ENCODE measurements around the gene KCNK16. TPM values are rescaled to one million over a fixed set of nuclear protein-coding genes. Genes with fewer than 3 reads are reported as not detected.

The KCNK16 gene
- total and polyA plus RNA-seq, 2 of the 8 experiments (the other 6 are each of a cell fraction or from before 2014, with no cell fraction given), result not detected

DNA sequence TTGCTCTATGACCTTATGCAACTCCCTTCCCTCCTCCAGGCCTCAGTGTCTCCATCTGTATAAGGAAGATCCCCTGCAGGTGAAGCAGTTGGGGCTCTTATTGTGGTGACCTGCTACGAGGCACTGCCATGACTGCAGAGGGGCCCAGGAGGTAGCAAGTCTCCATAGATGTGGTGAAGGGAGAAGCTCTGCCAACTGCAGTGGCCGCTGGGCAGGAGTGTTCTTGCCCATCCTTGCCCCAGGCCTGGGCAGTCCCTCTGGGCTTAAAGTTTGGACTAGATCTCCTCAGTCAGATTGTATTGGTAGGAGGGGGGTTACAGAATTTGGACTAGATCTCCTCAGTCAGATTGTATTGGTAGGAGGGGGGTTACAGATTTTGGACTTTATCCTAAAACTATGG lies 20.5 kb downstream of the KCNK16 start:
- no peaks in the 10 kb centered on the region for H3K36me3 ChIP-seq (ENCODE audit: control insufficient read depth in 2 of 4, insufficient read depth in 4 of 4, low read length in 3 of 4)
- peaks cover 0 to 4% (median under 1%) of the 10 kb centered on the region in 4 experiments; a peak in 2 of 7 replicates for H3K4me1 ChIP-seq (replicated peaks in 1 of 4; ENCODE audit: control insufficient read depth in 3 of 4, insufficient read depth in 4 of 4, low read length in 3 of 4)
- FAIRE-seq (no peak), DNase-seq (ENCODE audit: low read depth in 1 of 2, low spot score in 2 of 2) (no peak)
- no peak overlapping the region for H3K56ac ChIP-seq (replicated peaks; ENCODE audit: insufficient read length, low read depth, low read length)
- no peak overlapping the region for H3K4ac ChIP-seq (replicated peaks; ENCODE audit: insufficient read length, low read depth, low read length)
- no peak overlapping the region for H2AFZ ChIP-seq (ENCODE audit: low read length)
- no peaks in the 10 kb centered on the region for H4K20me1 ChIP-seq (replicated peaks in 1 of 2; ENCODE audit: control insufficient read depth in 1 of 2, insufficient read depth in 2 of 2, low read length in 2 of 2)
- H3K27me3 ChIP-seq (replicated peaks in 1 of 4; ENCODE audit: control insufficient read depth in 3 of 4, extremely low read depth in 1 of 4, insufficient read depth in 3 of 4, low read length in 3 of 4), result no peaks in the 10 kb centered on the region; a peak in 1 of 7 replicates
- H3K4me2 ChIP-seq (ENCODE audit: insufficient read depth in 1 of 2, low read depth in 2 of 2, low read length in 2 of 2), result no peak overlapping the region
- H3K4me3 ChIP-seq (ENCODE audit: extremely low read depth in 1 of 4, insufficient read depth in 2 of 4, low read depth in 3 of 4, low read length in 4 of 4), result no peak overlapping the region; a peak in 1 of 8 replicates
- no peak overlapping the region for H2BK120ac ChIP-seq (replicated peaks; ENCODE audit: low read depth, low read length)
- H3K9ac ChIP-seq (replicated peaks in 1 of 4; ENCODE audit: extremely low read depth in 1 of 4, low read depth in 3 of 4, low read length in 3 of 4), result no peak overlapping the region
- no peak overlapping the region for H2BK12ac ChIP-seq (ENCODE audit: low read depth, low read length)
- no peak overlapping the region for H3K18ac ChIP-seq (ENCODE audit: extremely low read depth, low read length)
- no peak overlapping the region for H2BK5ac ChIP-seq (ENCODE audit: low read depth, low read length)
- H3K27ac ChIP-seq (ENCODE audit: low read depth, low read length), result no peak overlapping the region
- H3K23ac ChIP-seq (ENCODE audit: insufficient read length), result no peak overlapping the region
- H3K14ac ChIP-seq (ENCODE audit: insufficient read length), result no peak overlapping the region
- no peak overlapping the region for H4K5ac ChIP-seq (ENCODE audit: insufficient read length, low read depth, low read length)
- ChIA-PET POLR2A (ENCODE audit: partially characterized antibody) (interaction anchor here (0.8 to 4.0 kb wide), 4 partner anchors 70 to 98 kb away, joined by 3 to 23 read pairs (median 4); partner anchors contain the start of gene KCNK5), CTCF (ENCODE audit: partially characterized antibody) (interaction anchor here (0.6 to 47.4 kb wide), 40 partner anchors 8 to 306 kb away, joined by 3 to 1738 read pairs (median 8); partner anchors contain the start of genes KCNK16, KCNK17 and KCNK5)
- no peaks in the 10 kb centered on the region for H3K79me1 ChIP-seq (ENCODE audit: low read depth, low read length)
- no peak overlapping the region; the same call in 1 of the 2 replicates for H2BK15ac ChIP-seq (ENCODE audit: low read length)
- no peaks in the 10 kb centered on the region for H3K9me3 ChIP-seq (ENCODE audit: insufficient read depth in 2 of 2, low read depth in 1 of 2, low read length in 1 of 2)
- peak overlapping the region; percentile 6; the same call in 1 of the 2 replicates for H2AK5ac ChIP-seq (ENCODE audit: low read depth, low read length)
- no peak overlapping the region for H4K91ac ChIP-seq (replicated peaks; ENCODE audit: insufficient read length, low read length)
- no peaks in the 10 kb centered on the region for H3K23me2 ChIP-seq (ENCODE audit: low read depth, low read length)
- H3K79me2 ChIP-seq (ENCODE audit: control insufficient read depth in 1 of 2, insufficient read depth in 2 of 2, low read length in 2 of 2), result no peaks in the 10 kb centered on the region
- H4K8ac ChIP-seq (ENCODE audit: extremely low read depth, insufficient read depth, low read length), result no peak overlapping the region
- 92% methylated on average over 2 of the region's 2 CpGs; no CpG with 5 or more reads in 1 of the 2 experiments for WGBS, 2 experiments (ENCODE audit: extremely low coverage in 1 of 2, insufficient coverage in 1 of 2, insufficient read length in 1 of 2, insufficient replicate concordance in 2 of 2, low coverage in 1 of 2, low lambda C conversion rate in 2 of 2, missing lambda C conversion rate in 1 of 2)
- no peak overlapping the region; the same call in 1 of the 2 replicates for H2BK20ac ChIP-seq (ENCODE audit: low read length)
- no peak for TF ChIP-seq KDM5A (IDR thresholded peaks at IDR 0.05; ENCODE audit: low read length)
- TF ChIP-seq POLR2AphosphoS5 (IDR thresholded peaks at IDR 0.05; ENCODE audit: low read depth, low read length), result no peak
- no peak for TF ChIP-seq CEBPB (IDR thresholded peaks at IDR 0.05; ENCODE audit: low read depth, low read length)
- no peak for TF ChIP-seq CHD1 (IDR thresholded peaks at IDR 0.05; ENCODE audit: low read depth, low read length)
- TF ChIP-seq, protein P1, sequence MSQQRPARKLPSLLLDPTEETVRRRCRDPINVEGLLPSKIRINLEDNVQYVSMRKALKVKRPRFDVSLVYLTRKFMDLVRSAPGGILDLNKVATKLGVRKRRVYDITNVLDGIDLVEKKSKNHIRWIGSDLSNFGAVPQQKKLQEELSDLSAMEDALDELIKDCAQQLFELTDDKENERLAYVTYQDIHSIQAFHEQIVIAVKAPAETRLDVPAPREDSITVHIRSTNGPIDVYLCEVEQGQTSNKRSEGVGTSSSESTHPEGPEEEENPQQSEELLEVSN (IDR thresholded peaks at IDR 0.05), result no peak
- no peak for TF ChIP-seq RXRA (IDR thresholded peaks at IDR 0.05; ENCODE audit: insufficient read depth, low read depth, low read length)
- no peak for TF ChIP-seq HDAC2 (IDR thresholded peaks at IDR 0.05; ENCODE audit: borderline replicate concordance in 1 of 2, low read depth in 2 of 2, low read length in 2 of 2)
- TF ChIP-seq SP2 (IDR thresholded peaks at IDR 0.05; ENCODE audit: low read length), result no peak
- no peak for TF ChIP-seq ASH2L (IDR thresholded peaks at IDR 0.05; ENCODE audit: low read length)
- TF ChIP-seq EGR1 (IDR thresholded peaks at IDR 0.05; ENCODE audit: borderline replicate concordance, low read depth, low read length), result no peak
- TF ChIP-seq SAP30 (IDR thresholded peaks at IDR 0.05; ENCODE audit: insufficient read depth, insufficient replicate concordance, low read length), result no peak
- no peak for TF ChIP-seq CBX5 (IDR thresholded peaks at IDR 0.05; ENCODE audit: low read depth, low read length)
- TF ChIP-seq SIX5 (IDR thresholded peaks at IDR 0.05; ENCODE audit: low read depth, low read length), result no peak
- no peak for TF ChIP-seq NANOG (IDR thresholded peaks at IDR 0.05; ENCODE audit: insufficient read depth, low read depth, low read length, poor library complexity, severe bottlenecking)
